ENCODE data around the gene HNF4A. TPM values are rescaled to one million over a fixed set of nuclear protein-coding genes. Genes with fewer than 3 reads are reported as not detected.

Gene HNF4A
- total and polyA plus RNA-seq, 2 donors (not counting 3 experiments of a cell fraction or from before 2014, with no cell fraction given), result not detected

- no peaks in the 10 kb centered on the region for H4K20me1 ChIP-seq (replicated peaks; ENCODE audit: control insufficient read depth, extremely low read depth, insufficient read depth, low read length)
- intact Hi-C loops (cut with micrococcal nuclease), result no loop called here
- H3K4me2 ChIP-seq (ENCODE audit: insufficient read depth, low read length), result no peak overlapping the region
- TF ChIP-seq GATA2 (IDR thresholded peaks at IDR 0.05; ENCODE audit: insufficient read depth, insufficient read length, low read depth, low read length) (no peak), CTCF (IDR thresholded peaks at IDR 0.05; ENCODE audit: extremely low read depth in 1 of 2, insufficient read depth in 1 of 2, low read depth in 1 of 2, low read length in 2 of 2) (no peak), FOS (IDR thresholded peaks at IDR 0.05; ENCODE audit: borderline replicate concordance, insufficient read depth, low read length) (no peak), MYC (IDR thresholded peaks at IDR 0.05; ENCODE audit: low read depth, low read length) (no peak), POLR2AphosphoS5 (IDR thresholded peaks at IDR 0.05; ENCODE audit: insufficient read depth, low read depth, low read length) (no peak), JUN (IDR thresholded peaks at IDR 0.05; ENCODE audit: borderline replicate concordance, insufficient read depth, insufficient read length, low read depth) (no peak), MAX (IDR thresholded peaks at IDR 0.05; ENCODE audit: insufficient read depth, insufficient read length) (no peak), POLR2A (IDR thresholded peaks at IDR 0.05; ENCODE audit: low read depth, low read length) (no peak), EZH2 (IDR thresholded peaks at IDR 0.05; ENCODE audit: borderline replicate concordance, low read depth, low read length, severe bottlenecking) (no peak)
- no peak for DNase-seq (ENCODE audit: low read depth, low spot score)
- H3K9me3 ChIP-seq (replicated peaks; ENCODE audit: control insufficient read depth, insufficient read depth, low read length), result no peaks in the 10 kb centered on the region
- H3K9me1 ChIP-seq (replicated peaks; ENCODE audit: control insufficient read depth, extremely low read depth, insufficient read depth, low read length), result no peaks in the 10 kb centered on the region
- H3K9ac ChIP-seq (replicated peaks; ENCODE audit: extremely low read depth, insufficient read depth, low read length), result no peak overlapping the region
- no peak overlapping the region for H3K4me3 ChIP-seq (replicated peaks in 1 of 3; ENCODE audit: insufficient read depth in 1 of 3, low read depth in 1 of 3, low read length in 3 of 3)
- no peaks in the 10 kb centered on the region for H3K79me2 ChIP-seq (ENCODE audit: control insufficient read depth, insufficient read depth, low read length)
- POLR2A ChIA-PET, result no interaction called here
- H3K4me1 ChIP-seq (ENCODE audit: control insufficient read depth, extremely low read depth, insufficient read depth, low read length), result no peaks in the 10 kb centered on the region
- H2AFZ ChIP-seq (ENCODE audit: low read depth, low read length), result no peak overlapping the region
- no peaks in the 10 kb centered on the region for H3K36me3 ChIP-seq (ENCODE audit: control insufficient read depth in 2 of 2, extremely low read depth in 1 of 2, insufficient read depth in 2 of 2, low read length in 2 of 2)
- H3K27me3 ChIP-seq (ENCODE audit: control insufficient read depth in 2 of 2, insufficient read depth in 2 of 2, low read length in 2 of 2), result peaks cover 0 to 2% of the 10 kb centered on the region in 2 experiments
- FAIRE-seq, result no peak
- dilution Hi-C loops (cut with MboI; ENCODE audit: extremely low pct_ligation_motif_present, low sequenced_read_pairs), result no loop called here
- CTCF ChIA-PET, result interaction anchor here (0.6 kb wide), 1 partner anchor 81 kb away, joined by 5 read pairs; no protein-coding TSS in a partner anchor
- no peak overlapping the region for H3K27ac ChIP-seq (ENCODE audit: insufficient read depth, low read depth, low read length)
- BruUV-seq (replicated peaks), result no TSS peak
Observed at GRCh38 chr20:44419131-44419844, 63.8 kb downstream of the HNF4A start.
